GM12878 (cell line): ENCODE results near the gene EPAS1. TPM values are rescaled to one million over a fixed set of nuclear protein-coding genes. Genes with fewer than 3 reads are reported as not detected.
A peak's percentile ranks its signal among the peaks of the same experiment; 100 is the strongest.

Source experiments
- ATAC-seq: fragments of 200-7000 bp; cut with Tn5 transposase; 3 replicates; pipeline ENCODE4 v1.9.1; 2020; ENCODE audit warnings: mild to moderate bottlenecking, moderate library complexity
- BruUV-seq: library from RNA; stranded (reverse); fragments of 400-500 nt; replicated peaks from 2 replicates; lab custom pipeline; 2021; lab: Mats Ljungman, UMichigan
- CTCF ChIA-PET: fragments of 300-600 bp; sonication (Branson Sonifier 250); formaldehyde crosslinking; extraction: SDS; loops from one replicate; lab custom pipeline; 2021; ENCODE audit warnings: inconsistent platforms; lab: Yijun Ruan, JAX
- POLR2A ChIA-PET: fragments of 350-600 bp; formaldehyde crosslinking; extraction: SDS; loops from one replicate; lab custom pipeline; 2021; ENCODE audit warnings: inconsistent platforms; lab: Charles Lee
- RAD21 ChIA-PET: fragments of 300-600 bp; sonication (Branson Sonifier 250); formaldehyde crosslinking; loops from one replicate; lab custom pipeline; 2023; ENCODE audit warnings: antibody characterized with exemption; ENCODE audit not compliant: unreplicated experiment; lab: Charles Lee
- SMC1A ChIA-PET: fragments of 300-600 bp; sonication (Branson Sonifier 250); formaldehyde crosslinking; loops from one replicate; lab custom pipeline; 2023; ENCODE audit not compliant: unreplicated experiment, uncharacterized antibody; lab: Charles Lee
- DNase-seq: peaks from one replicate; pipeline ENCODE4 v3.0.0-alpha.2; 2011; ENCODE audit warnings: low read depth, low spot score
- FAIRE-seq: peaks from 3 replicates; lab custom pipeline; 2011; peaks lifted over from hg19 to GRCh38; lab: Jason Lieb, UNC
- H2AFZ ChIP-seq: 2 replicates; pipeline ENCODE4 v1.6.0; 2011; ENCODE audit warnings: low read depth, low read length, control low read depth; ENCODE audit not compliant: control insufficient read depth
- H3K27ac ChIP-seq: 2 replicates; pipeline ENCODE4 v1.5.1; 2011; ENCODE audit warnings: control low read depth; ENCODE audit not compliant: control insufficient read depth, insufficient read depth
- H3K27me3 ChIP-seq, 2 experiments: replicated peaks in 1 of 2; 2 replicates each; pipeline versions ENCODE4 v1.6.0 to v1.6.1; 2011; ENCODE audit warnings: low read length in 1 of 2; ENCODE audit not compliant: control insufficient read depth in 2 of 2, insufficient read depth in 2 of 2
- H3K36me3 ChIP-seq, 2 experiments: 2 replicates each; pipeline ENCODE4 v1.5.1; 2011; ENCODE audit warnings: low read length in 1 of 2; ENCODE audit not compliant: control insufficient read depth in 2 of 2, insufficient read depth in 2 of 2
- H3K4me1 ChIP-seq: 2 replicates; pipeline ENCODE4 v1.6.1; 2011; ENCODE audit warnings: mild to moderate bottlenecking, low read length, moderate library complexity, mixed read lengths; ENCODE audit not compliant: control insufficient read depth, insufficient read depth
- H3K4me2 ChIP-seq: 2 replicates; pipeline ENCODE4 v1.6.0; 2011; ENCODE audit warnings: control low read depth; ENCODE audit not compliant: control insufficient read depth, insufficient read depth
- H3K4me3 ChIP-seq: fragments of 200-600 bp; sonication (generic); 2 replicates; pipeline ENCODE4 v1.5.1; 2016
- H3K79me2 ChIP-seq: 2 replicates; pipeline ENCODE4 v1.6.0; 2011; ENCODE audit warnings: low read length; ENCODE audit not compliant: control insufficient read depth, insufficient read depth
- H3K9ac ChIP-seq: 2 replicates; pipeline ENCODE4 v1.8.0; 2011; ENCODE audit warnings: low read length, control low read depth, mixed read lengths; ENCODE audit not compliant: control insufficient read depth, insufficient read depth
- H3K9me3 ChIP-seq: replicated peaks from 3 replicates; pipeline ENCODE4 v1.5.1; 2011; ENCODE audit warnings: mild to moderate bottlenecking, low read length; ENCODE audit not compliant: control insufficient read depth, insufficient read depth
- H4K20me1 ChIP-seq: 2 replicates; pipeline ENCODE4 v1.6.0; 2011; ENCODE audit not compliant: control insufficient read depth, insufficient read depth
- ASH2L ChIP-seq: fragments of 300-600, 200-600 bp; sonication (generic); IDR thresholded peaks from 2 replicates; pipeline ENCODE4 v1.6.1; 2017; ENCODE audit warnings: low read depth, mild to moderate bottlenecking, borderline replicate concordance
- ATF7 ChIP-seq: fragments of 450-650 bp; IDR thresholded peaks from 2 replicates; pipeline ENCODE4 v1.6.1; 2016; ENCODE audit warnings: low read depth, mild to moderate bottlenecking
- CBX5 ChIP-seq: sonication (generic); IDR thresholded peaks from 2 replicates; pipeline ENCODE4 v1.6.1; 2016; ENCODE audit warnings: low read depth, moderate library complexity, mild to moderate bottlenecking, inconsistent platforms
- CHD4 ChIP-seq: fragments of 200-600 bp; sonication (generic); IDR thresholded peaks from 2 replicates; pipeline ENCODE4 v1.6.1; 2016; ENCODE audit warnings: mild to moderate bottlenecking
- HCFC1 ChIP-seq: fragments of 150-350 bp; IDR thresholded peaks from 2 replicates; pipeline ENCODE4 v1.6.1; 2014; ENCODE audit warnings: low read length
- KDM1A ChIP-seq: fragments of 200-600 bp; sonication (generic); IDR thresholded peaks from 2 replicates; pipeline ENCODE4 v1.6.1; 2016; ENCODE audit warnings: borderline replicate concordance
- NFYB ChIP-seq: IDR thresholded peaks from 2 replicates; pipeline ENCODE4 v1.6.1; 2011; ENCODE audit warnings: low read depth, mild to moderate bottlenecking, low read length, improper control_type of control experiment, moderate library complexity; ENCODE audit not compliant: insufficient read depth
- RAD21 ChIP-seq: IDR thresholded peaks from 2 replicates; pipeline ENCODE4 v1.6.1; 2011; ENCODE audit warnings: mild to moderate bottlenecking, low read depth, low read length, moderate library complexity; ENCODE audit not compliant: insufficient read depth
- RFX5 ChIP-seq: IDR thresholded peaks from 2 replicates; pipeline ENCODE4 v1.6.1; 2011; ENCODE audit warnings: low read depth, low read length, improper control_type of control experiment
- SIX5 ChIP-seq: IDR thresholded peaks from 2 replicates; pipeline ENCODE4 v1.6.1; 2011; ENCODE audit warnings: mild to moderate bottlenecking, low read depth, low read length, moderate library complexity; ENCODE audit not compliant: severe bottlenecking
- STAT3 ChIP-seq: IDR thresholded peaks from 2 replicates; pipeline ENCODE4 v1.6.1; 2011; ENCODE audit warnings: low read depth, low read length, improper control_type of control experiment
- SUPT20H ChIP-seq: IDR thresholded peaks from 2 replicates; pipeline ENCODE4 v1.6.1; 2011; ENCODE audit warnings: low read depth, mild to moderate bottlenecking, low read length, moderate library complexity, borderline replicate concordance; ENCODE audit not compliant: control insufficient read depth
- TCF12 ChIP-seq: IDR thresholded peaks from 2 replicates; pipeline ENCODE4 v1.6.1; 2011; ENCODE audit warnings: low read depth, mild to moderate bottlenecking, low read length
- ZNF622 ChIP-seq: fragments of 450-650 bp; IDR thresholded peaks from 2 replicates; pipeline ENCODE4 v1.6.1; 2017; ENCODE audit warnings: mild to moderate bottlenecking, inconsistent platforms
- ZSCAN29 ChIP-seq: fragments of 450-650 bp; IDR thresholded peaks from 2 replicates; pipeline ENCODE4 v1.6.1; 2017; ENCODE audit warnings: mild to moderate bottlenecking, moderate library complexity
- WGBS: methylation state at CpG from one replicate; pipeline ENCODE4 v1.1.6; 2016; ENCODE audit warnings: low lambda C conversion rate; ENCODE audit not compliant: insufficient replicate concordance, insufficient coverage; ENCODE audit errors: missing lambda C conversion rate; 5-methylcytosine and 5-hydroxymethylcytosine counted together
- in situ Hi-C: fragments of 300-500 bp; cut with MboI; formaldehyde crosslinking; loops from 9 replicates; pipeline ENCODE4 v1.14.3; 2018; ENCODE audit warnings: mixed read lengths
- intact Hi-C: fragments of 100-400 bp; cut with micrococcal nuclease; formaldehyde crosslinking; loops from one replicate; pipeline ENCODE4 v1.14.2; 2022; ENCODE audit not compliant: unreplicated experiment
- polyA plus RNA-seq, 11 experiments: library from polyadenylated mRNA; depleted of rRNA in 4 of 11; unstranded in 6 of 11; stranded (reverse) in 5 of 11; fragments of >200 nt; fragmentation: Nextera tagmentation in 4 of 11; fragmentation: Illumina TruSeq in 1 of 11; extraction: Ambion mirVana in 4 of 11; extraction: Trizol in 1 of 11; gene quantifications; 1 replicate in 1 of 11; 2 replicates in 10 of 11; pipeline versions ENCODE4 v1.2.1 to v1.2.3, GENCODE V29; 2011 to 2016; ENCODE audit warnings: inconsistent platforms in 2 of 11, missing spikeins in 2 of 11, low read depth in 1 of 11
- total RNA-seq, 4 experiments: library from RNA; depleted of rRNA in 3 of 4; stranded (reverse); fragments of >200 nt in 3 of 4; fragmentation: Illumina TruSeq in 1 of 4; extraction: Trizol in 1 of 4; gene quantifications; 2 replicates each; pipeline versions ENCODE4 v1.2.1 to v1.2.3, GENCODE V29; 2013 to 2021
- TF ChIP-seq, protein P1 (sequence below): fragments of 450-650 bp; IDR thresholded peaks from 2 replicates; pipeline ENCODE4 v1.6.1; 2018; ENCODE audit warnings: borderline replicate concordance, mild to moderate bottlenecking; ENCODE audit not compliant: partially characterized antibody
- TF ChIP-seq, protein P2 (sequence below): fragments of 450-650 bp; IDR thresholded peaks from 2 replicates; pipeline ENCODE4 v1.6.1; 2014; ENCODE audit warnings: mild to moderate bottlenecking
- TF ChIP-seq, protein P3 (sequence below): IDR thresholded peaks from 2 replicates; pipeline ENCODE4 v1.6.1; 2011; ENCODE audit warnings: mild to moderate bottlenecking, low read depth, low read length, moderate library complexity; ENCODE audit not compliant: insufficient replicate concordance
- TF ChIP-seq, protein P4 (sequence below): fragments of 450-650 bp; IDR thresholded peaks from 2 replicates; pipeline ENCODE4 v1.6.1; 2016; ENCODE audit warnings: mild to moderate bottlenecking

Gene EPAS1
- total and polyA plus RNA-seq, 10 of the 15 experiments (the other 5 are each of a cell fraction or from before 2014, with no cell fraction given), result 0.11 to 22.0 (median 1.3) TPM; not detected in 1

DNA sequence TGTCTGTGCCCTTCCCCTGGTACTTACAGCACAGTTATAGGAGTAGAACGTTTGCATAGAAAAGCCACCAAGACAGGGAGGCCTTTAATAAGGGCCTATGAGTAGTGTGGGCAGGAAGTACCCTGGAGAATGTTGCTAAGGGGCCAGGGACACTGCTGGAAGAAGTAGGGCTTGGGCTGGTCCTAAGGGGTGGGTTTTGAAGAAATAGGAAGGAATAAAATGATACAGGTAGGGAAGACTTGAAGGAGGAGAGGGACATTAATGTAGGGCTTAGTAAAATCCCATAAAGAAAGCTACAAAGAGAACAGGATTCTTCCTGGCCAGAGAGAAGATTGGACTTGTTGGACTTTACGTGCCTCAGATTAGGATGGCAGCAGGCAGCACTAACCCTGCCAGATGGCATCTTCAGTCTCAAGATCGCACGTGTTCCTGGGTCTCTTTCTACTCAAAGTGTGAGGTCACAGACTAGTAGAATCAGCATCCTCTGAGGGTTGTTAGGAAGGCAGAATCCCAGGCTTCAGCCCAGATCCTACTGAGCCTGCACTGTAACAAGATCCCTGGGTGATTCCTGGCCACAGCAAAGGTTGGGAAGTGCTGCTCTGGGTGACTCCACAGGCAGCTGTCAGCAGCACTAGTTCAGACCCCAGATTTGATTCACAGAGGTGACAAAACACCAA is 39.2 kb downstream of the EPAS1 start:
- ChIA-PET CTCF (interaction anchor here (1.3 kb wide), 1 partner anchor 273 kb away, joined by 4 read pairs; no protein-coding TSS in a partner anchor), RAD21 (no interaction called here), POLR2A (no interaction called here), SMC1A (no interaction called here)
- intact Hi-C loops, result no loop called here
- DNase-seq (no peak), ATAC-seq (peak; percentile 46), FAIRE-seq (no peak)
- H3K4me3 ChIP-seq, result no peak overlapping the region
- H3K36me3 ChIP-seq, result no peaks in the 10 kb centered on the region
- H3K9ac ChIP-seq, result no peak overlapping the region
- H3K27me3 ChIP-seq, result peaks cover 0 to 4% of the 10 kb centered on the region in 2 experiments; a peak in 2 of 4 replicates
- WGBS, result 33% methylated on average over 4 of the region's 4 CpGs
- no peaks in the 10 kb centered on the region for H3K9me3 ChIP-seq
- no peak overlapping the region for H3K27ac ChIP-seq
- no peak for TF ChIP-seq ZNF622
- no peak for TF ChIP-seq ZSCAN29
- TF ChIP-seq, protein P1, sequence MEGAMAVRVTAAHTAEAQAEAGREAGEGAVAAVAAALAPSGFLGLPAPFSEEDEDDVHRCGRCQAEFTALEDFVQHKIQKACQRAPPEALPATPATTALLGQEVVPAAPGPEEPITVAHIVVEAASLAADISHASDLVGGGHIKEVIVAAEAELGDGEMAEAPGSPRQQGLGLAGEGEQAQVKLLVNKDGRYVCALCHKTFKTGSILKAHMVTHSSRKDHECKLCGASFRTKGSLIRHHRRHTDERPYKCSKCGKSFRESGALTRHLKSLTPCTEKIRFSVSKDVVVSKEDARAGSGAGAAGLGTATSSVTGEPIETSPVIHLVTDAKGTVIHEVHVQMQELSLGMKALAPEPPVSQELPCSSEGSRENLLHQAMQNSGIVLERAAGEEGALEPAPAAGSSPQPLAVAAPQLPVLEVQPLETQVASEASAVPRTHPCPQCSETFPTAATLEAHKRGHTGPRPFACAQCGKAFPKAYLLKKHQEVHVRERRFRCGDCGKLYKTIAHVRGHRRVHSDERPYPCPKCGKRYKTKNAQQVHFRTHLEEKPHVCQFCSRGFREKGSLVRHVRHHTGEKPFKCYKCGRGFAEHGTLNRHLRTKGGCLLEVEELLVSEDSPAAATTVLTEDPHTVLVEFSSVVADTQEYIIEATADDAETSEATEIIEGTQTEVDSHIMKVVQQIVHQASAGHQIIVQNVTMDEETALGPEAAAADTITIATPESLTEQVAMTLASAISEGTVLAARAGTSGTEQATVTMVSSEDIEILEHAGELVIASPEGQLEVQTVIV, result no peak
- no peak for TF ChIP-seq TCF12
- TF ChIP-seq CHD4, result no peak
- TF ChIP-seq CBX5, result no peak
- TF ChIP-seq SIX5, result no peak
- TF ChIP-seq, protein P2, sequence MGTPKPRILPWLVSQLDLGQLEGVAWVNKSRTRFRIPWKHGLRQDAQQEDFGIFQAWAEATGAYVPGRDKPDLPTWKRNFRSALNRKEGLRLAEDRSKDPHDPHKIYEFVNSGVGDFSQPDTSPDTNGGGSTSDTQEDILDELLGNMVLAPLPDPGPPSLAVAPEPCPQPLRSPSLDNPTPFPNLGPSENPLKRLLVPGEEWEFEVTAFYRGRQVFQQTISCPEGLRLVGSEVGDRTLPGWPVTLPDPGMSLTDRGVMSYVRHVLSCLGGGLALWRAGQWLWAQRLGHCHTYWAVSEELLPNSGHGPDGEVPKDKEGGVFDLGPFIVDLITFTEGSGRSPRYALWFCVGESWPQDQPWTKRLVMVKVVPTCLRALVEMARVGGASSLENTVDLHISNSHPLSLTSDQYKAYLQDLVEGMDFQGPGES, result no peak
- no peak for TF ChIP-seq STAT3
- no peak for TF ChIP-seq NFYB
- TF ChIP-seq RFX5, result no peak
- no peak for TF ChIP-seq KDM1A
- TF ChIP-seq SUPT20H, result no peak
- TF ChIP-seq, protein P3, sequence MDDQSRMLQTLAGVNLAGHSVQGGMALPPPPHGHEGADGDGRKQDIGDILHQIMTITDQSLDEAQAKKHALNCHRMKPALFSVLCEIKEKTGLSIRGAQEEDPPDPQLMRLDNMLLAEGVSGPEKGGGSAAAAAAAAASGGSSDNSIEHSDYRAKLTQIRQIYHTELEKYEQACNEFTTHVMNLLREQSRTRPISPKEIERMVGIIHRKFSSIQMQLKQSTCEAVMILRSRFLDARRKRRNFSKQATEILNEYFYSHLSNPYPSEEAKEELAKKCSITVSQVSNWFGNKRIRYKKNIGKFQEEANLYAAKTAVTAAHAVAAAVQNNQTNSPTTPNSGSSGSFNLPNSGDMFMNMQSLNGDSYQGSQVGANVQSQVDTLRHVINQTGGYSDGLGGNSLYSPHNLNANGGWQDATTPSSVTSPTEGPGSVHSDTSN, result no peak
- TF ChIP-seq ASH2L, result no peak
- no peak for TF ChIP-seq RAD21
- TF ChIP-seq HCFC1, result no peak
- TF ChIP-seq ATF7, result no peak
- TF ChIP-seq, protein P4, sequence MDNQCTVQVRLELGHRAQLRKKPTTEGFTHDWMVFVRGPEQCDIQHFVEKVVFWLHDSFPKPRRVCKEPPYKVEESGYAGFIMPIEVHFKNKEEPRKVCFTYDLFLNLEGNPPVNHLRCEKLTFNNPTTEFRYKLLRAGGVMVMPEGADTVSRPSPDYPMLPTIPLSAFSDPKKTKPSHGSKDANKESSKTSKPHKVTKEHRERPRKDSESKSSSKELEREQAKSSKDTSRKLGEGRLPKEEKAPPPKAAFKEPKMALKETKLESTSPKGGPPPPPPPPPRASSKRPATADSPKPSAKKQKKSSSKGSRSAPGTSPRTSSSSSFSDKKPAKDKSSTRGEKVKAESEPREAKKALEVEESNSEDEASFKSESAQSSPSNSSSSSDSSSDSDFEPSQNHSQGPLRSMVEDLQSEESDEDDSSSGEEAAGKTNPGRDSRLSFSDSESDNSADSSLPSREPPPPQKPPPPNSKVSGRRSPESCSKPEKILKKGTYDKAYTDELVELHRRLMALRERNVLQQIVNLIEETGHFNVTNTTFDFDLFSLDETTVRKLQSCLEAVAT, result no peak
- no peak overlapping the region for H3K4me2 ChIP-seq
- no peaks in the 10 kb centered on the region for H4K20me1 ChIP-seq
- no peaks in the 10 kb centered on the region for H3K79me2 ChIP-seq
- no peak overlapping the region for H2AFZ ChIP-seq
- H3K4me1 ChIP-seq, result no peaks in the 10 kb centered on the region
- in situ Hi-C loops, result no loop called here
- no TSS peak for BruUV-seq
